Trophoblast cell (in vitro differentiated cells and primary cell): ENCODE data around the gene SCN1B.

ENCODE experiments used
- DNase-seq, 2 donors: peaks; one replicate each; pipeline ENCODE4 v3.0.0-alpha.2; 2016
- H2AFZ ChIP-seq: 2 replicates; pipeline ENCODE4 v1.6.1; 2013; ENCODE audit warnings: low read length, moderate library complexity, mild to moderate bottlenecking; ENCODE audit not compliant: insufficient read depth, poor library complexity
- H2AK5ac ChIP-seq: 2 replicates; pipeline ENCODE4 v1.6.1; 2013; ENCODE audit warnings: mild to moderate bottlenecking, low read length
- H2BK120ac ChIP-seq: 2 replicates; pipeline ENCODE4 v1.6.1; 2013; ENCODE audit warnings: low read length, mild to moderate bottlenecking, moderate library complexity; ENCODE audit not compliant: insufficient read depth, poor library complexity
- H2BK12ac ChIP-seq: 2 replicates; pipeline ENCODE4 v1.6.1; 2013; ENCODE audit warnings: mild to moderate bottlenecking, low read length, moderate library complexity
- H2BK5ac ChIP-seq: 2 replicates; pipeline ENCODE4 v1.6.1; 2013; ENCODE audit warnings: low read length, low read depth, moderate library complexity, mild to moderate bottlenecking; ENCODE audit not compliant: poor library complexity
- H3K14ac ChIP-seq: 2 replicates; pipeline ENCODE4 v1.6.1; 2013; ENCODE audit warnings: mild to moderate bottlenecking, low read length
- H3K18ac ChIP-seq: 2 replicates; pipeline ENCODE4 v1.6.1; 2013; ENCODE audit warnings: mild to moderate bottlenecking, low read length
- H3K23ac ChIP-seq: 2 replicates; pipeline ENCODE4 v1.6.1; 2013; ENCODE audit warnings: low read length
- H3K27ac ChIP-seq: 2 replicates; pipeline ENCODE4 v1.5.1; 2013; ENCODE audit warnings: low read depth, mild to moderate bottlenecking, inconsistent platforms, low read length, moderate library complexity
- H3K27me3 ChIP-seq: 2 replicates; pipeline ENCODE4 v1.6.1; 2013; ENCODE audit warnings: inconsistent platforms, mild to moderate bottlenecking, low read length, moderate library complexity; ENCODE audit not compliant: insufficient read depth
- H3K36me3 ChIP-seq, 2 experiments: 1 replicate in 1 of 2; 2 replicates in 1 of 2; pipeline ENCODE4 v1.6.1; 2013; ENCODE audit warnings: low read length in 2 of 2, mild to moderate bottlenecking in 2 of 2, moderate library complexity in 1 of 2; ENCODE audit not compliant: insufficient read depth in 2 of 2, control insufficient read depth in 1 of 2
- H3K4ac ChIP-seq: 2 replicates; pipeline ENCODE4 v1.6.1; 2013; ENCODE audit warnings: low read depth, mild to moderate bottlenecking, low read length, moderate library complexity
- H3K4me1 ChIP-seq, 2 experiments: 1 replicate in 1 of 2; 2 replicates in 1 of 2; pipeline ENCODE4 v1.6.1; 2013; ENCODE audit warnings: low read length in 2 of 2, mild to moderate bottlenecking in 2 of 2, moderate library complexity in 1 of 2; ENCODE audit not compliant: insufficient read depth in 2 of 2, control insufficient read depth in 1 of 2
- H3K4me2 ChIP-seq: 2 replicates; pipeline ENCODE4 v1.6.1; 2013; ENCODE audit warnings: inconsistent platforms, mild to moderate bottlenecking, low read length, moderate library complexity
- H3K4me3 ChIP-seq: 2 replicates; pipeline ENCODE4 v1.5.1; 2013; ENCODE audit warnings: mild to moderate bottlenecking, low read depth, low read length, inconsistent platforms
- H3K79me1 ChIP-seq: one replicate; pipeline ENCODE4 v1.6.1; 2013; ENCODE audit warnings: low read length
- H3K79me2 ChIP-seq: 2 replicates; pipeline ENCODE4 v1.6.1; 2013; ENCODE audit warnings: low read length, mild to moderate bottlenecking; ENCODE audit not compliant: control insufficient read depth, insufficient read depth, poor library complexity
- H3K9ac ChIP-seq: 2 replicates; pipeline ENCODE4 v1.6.1; 2013; ENCODE audit warnings: mild to moderate bottlenecking, low read length
- H3K9me3 ChIP-seq: 2 replicates; pipeline ENCODE4 v1.6.1; 2013; ENCODE audit warnings: low read depth, mild to moderate bottlenecking, control low read depth, inconsistent platforms, low read length; ENCODE audit not compliant: insufficient read depth
- H4K12ac ChIP-seq: 2 replicates; pipeline ENCODE4 v1.6.1; 2013; ENCODE audit warnings: low read depth, mild to moderate bottlenecking, low read length, moderate library complexity
- H4K8ac ChIP-seq: 2 replicates; pipeline ENCODE4 v1.6.1; 2013; ENCODE audit warnings: low read depth, mild to moderate bottlenecking, low read length, moderate library complexity
- H4K91ac ChIP-seq: one replicate; pipeline ENCODE4 v1.6.1; 2013; ENCODE audit warnings: low read depth, mild to moderate bottlenecking, low read length, moderate library complexity
- WGBS: extraction: QIAGEN DNeasy Blood & Tissue Kit; methylation state at CpG from one replicate; pipeline ENCODE4 v1.1.7; 2013; ENCODE audit warnings: missing lambda C conversion rate; ENCODE audit not compliant: insufficient read length, insufficient coverage; ENCODE audit errors: extremely low coverage; 5-methylcytosine and 5-hydroxymethylcytosine counted together

Gene SCN1B

DNA sequence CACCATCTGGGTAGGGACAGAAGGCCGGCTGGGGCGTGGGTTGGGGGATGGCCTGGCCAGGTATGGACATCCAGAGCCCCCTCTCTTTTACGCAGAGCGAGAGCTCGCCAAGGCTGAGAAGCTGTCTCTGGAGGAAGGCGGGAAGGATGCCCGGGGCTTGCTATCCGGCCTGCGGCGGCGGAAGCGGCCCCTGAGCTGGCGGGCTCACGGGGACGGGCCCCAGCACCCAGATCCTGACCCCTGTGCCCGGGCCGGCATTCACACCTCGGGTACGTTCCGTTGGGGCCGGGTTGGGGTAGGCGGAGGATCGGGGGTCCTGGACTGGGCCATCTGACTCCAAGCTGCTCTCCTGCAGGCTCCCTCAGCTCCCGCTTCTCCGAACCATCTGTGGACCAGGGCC lies 8.7 kb upstream of the SCN1B start:
- Histone ChIP-seq H3K27ac (no peak overlapping the region), H2BK5ac (no peak overlapping the region), H2AK5ac (no peak overlapping the region), H2AFZ (no peak overlapping the region), H3K9ac (no peak overlapping the region), H3K4ac (no peak overlapping the region), H3K4me3 (no peak overlapping the region), H2BK120ac (no peak overlapping the region), H3K79me1 (no peaks in the 10 kb centered on the region), H4K91ac (no peak overlapping the region), H3K4me1 (no peaks in the 10 kb centered on the region), H3K18ac (no peak overlapping the region), H2BK12ac (no peak overlapping the region), H3K9me3 (no peaks in the 10 kb centered on the region), H3K4me2 (no peak overlapping the region), H3K79me2 (no peaks in the 10 kb centered on the region), H3K14ac (no peak overlapping the region), H3K27me3 (no peaks in the 10 kb centered on the region), H4K12ac (no peak overlapping the region), H3K23ac (no peak overlapping the region), H4K8ac (no peak overlapping the region), H3K36me3 (peaks cover 84 to 89% of the 10 kb centered on the region in 2 experiments)
- WGBS, result no CpG with 5 or more reads among the region's 25 CpGs
- DNase-seq, result no peak

DNA sequence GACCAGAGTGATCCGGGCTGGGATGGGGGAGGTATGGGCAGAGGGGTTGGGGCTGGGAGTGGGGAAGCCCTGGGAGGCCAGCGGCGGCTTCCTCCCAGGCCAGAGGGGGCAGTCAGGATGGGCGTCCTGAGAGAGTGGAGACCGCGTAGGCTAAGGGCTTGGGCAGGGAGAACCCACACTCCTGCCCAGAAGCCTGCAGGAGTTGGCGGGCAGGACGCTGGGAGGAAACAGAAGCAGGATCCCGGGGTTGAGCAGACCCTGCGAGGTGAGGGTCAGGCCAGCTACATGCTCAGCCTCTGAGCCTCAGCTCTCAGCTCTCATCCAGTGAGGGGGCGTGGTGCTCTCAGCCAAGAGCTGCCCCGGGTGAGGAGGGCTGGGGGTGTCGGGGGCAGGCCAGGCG lies 7.8 kb upstream of the SCN1B start:
- Histone ChIP-seq H2BK12ac (no peak overlapping the region), H4K12ac (no peak overlapping the region), H4K91ac (no peak overlapping the region), H2BK5ac (no peak overlapping the region), H3K23ac (no peak overlapping the region), H2BK120ac (no peak overlapping the region), H3K36me3 (peaks cover 86 to 91% of the 10 kb centered on the region in 2 experiments), H3K9me3 (no peaks in the 10 kb centered on the region), H3K18ac (no peak overlapping the region), H3K14ac (no peak overlapping the region), H3K4ac (no peak overlapping the region), H4K8ac (no peak overlapping the region), H3K79me2 (no peaks in the 10 kb centered on the region), H3K4me1 (no peaks in the 10 kb centered on the region), H3K27me3 (no peaks in the 10 kb centered on the region), H3K27ac (no peak overlapping the region), H2AFZ (no peak overlapping the region), H3K4me3 (no peak overlapping the region), H3K79me1 (no peaks in the 10 kb centered on the region), H3K9ac (no peak overlapping the region), H3K4me2 (no peak overlapping the region), H2AK5ac (no peak overlapping the region)
- no CpG with 5 or more reads among the region's 14 CpGs for WGBS
- no peak for DNase-seq

DNA sequence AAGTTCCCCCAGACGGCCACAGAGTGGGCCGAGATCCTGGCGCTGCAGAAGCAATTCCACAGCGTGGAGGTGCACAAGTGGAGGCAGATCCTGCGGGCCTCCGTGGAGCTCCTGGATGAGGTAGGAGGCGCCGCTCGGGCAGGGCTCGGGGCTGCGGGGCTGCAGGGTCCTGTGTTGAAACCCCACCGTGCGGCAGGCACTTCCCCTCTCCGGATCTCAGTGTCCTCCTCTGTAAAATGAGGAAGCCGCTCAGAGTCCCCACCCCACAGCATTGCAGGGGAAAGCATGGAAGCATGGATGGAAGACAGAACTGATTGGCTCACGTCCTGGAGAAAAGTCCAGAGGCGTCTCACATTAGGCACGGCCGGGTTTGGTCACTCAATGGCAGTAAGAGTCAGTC lies 6.8 kb upstream of the SCN1B start:
- Histone ChIP-seq H3K79me2 (no peaks in the 10 kb centered on the region), H3K4me1 (no peaks in the 10 kb centered on the region), H2AFZ (no peak overlapping the region), H3K36me3 (peaks cover 89 to 93% of the 10 kb centered on the region in 2 experiments), H3K4ac (no peak overlapping the region), H3K18ac (no peak overlapping the region), H2AK5ac (no peak overlapping the region), H2BK12ac (no peak overlapping the region), H3K4me2 (no peak overlapping the region), H4K12ac (no peak overlapping the region), H3K14ac (no peak overlapping the region), H3K79me1 (no peaks in the 10 kb centered on the region), H4K8ac (no peak overlapping the region), H3K27me3 (no peaks in the 10 kb centered on the region), H3K9ac (no peak overlapping the region), H3K4me3 (no peak overlapping the region), H3K27ac (no peak overlapping the region), H2BK5ac (no peak overlapping the region), H3K9me3 (no peaks in the 10 kb centered on the region), H4K91ac (no peak overlapping the region), H2BK120ac (no peak overlapping the region), H3K23ac (no peak overlapping the region)
- WGBS, result no CpG with 5 or more reads among the region's 19 CpGs
- DNase-seq, result no peak

DNA sequence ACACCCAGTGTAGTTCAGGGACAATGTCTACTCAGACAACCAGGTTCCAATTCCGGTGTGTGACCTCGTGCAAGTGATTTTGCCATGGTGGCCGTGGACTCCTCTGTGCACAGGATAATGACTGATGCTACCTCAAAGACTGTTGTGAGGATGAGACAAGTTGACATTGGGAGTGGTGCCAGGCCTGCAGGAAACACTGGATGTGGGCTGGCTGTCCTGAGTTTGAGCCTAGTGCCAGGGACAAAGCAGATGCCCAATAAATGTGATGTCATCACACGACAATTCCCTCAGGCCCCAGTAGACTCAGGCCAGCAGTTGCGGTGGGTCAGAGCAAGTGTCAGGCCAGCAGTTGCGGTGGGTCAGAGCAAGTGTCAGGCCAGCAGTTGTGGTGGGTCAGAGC lies 6.2 kb upstream of the SCN1B start:
- Histone ChIP-seq H3K23ac (no peak overlapping the region), H2BK120ac (no peak overlapping the region), H3K18ac (no peak overlapping the region), H2AFZ (no peak overlapping the region), H2BK12ac (no peak overlapping the region), H3K27me3 (no peaks in the 10 kb centered on the region), H4K91ac (no peak overlapping the region), H2AK5ac (no peak overlapping the region), H3K36me3 (peaks cover 83 to 86% of the 10 kb centered on the region in 2 experiments), H2BK5ac (no peak overlapping the region), H3K4me3 (no peak overlapping the region), H3K4me1 (no peaks in the 10 kb centered on the region), H3K14ac (no peak overlapping the region), H3K4me2 (no peak overlapping the region), H4K12ac (no peak overlapping the region), H3K79me1 (no peaks in the 10 kb centered on the region), H4K8ac (no peak overlapping the region), H3K9me3 (no peaks in the 10 kb centered on the region), H3K27ac (no peak overlapping the region), H3K4ac (no peak overlapping the region), H3K79me2 (no peaks in the 10 kb centered on the region), H3K9ac (no peak overlapping the region)
- DNase-seq, result no peak
- WGBS, result no CpG with 5 or more reads among the region's 6 CpGs
